HG02623 (cell line): ENCODE results near the gene LEMD1.
"Not testable (repeated sequence)": the region's sequence is repeated elsewhere in the genome, so short reads cannot be mapped to it uniquely, and the experiment has no call there.

ENCODE experiments used
- ATAC-seq: cut with Tn5 transposase; IDR thresholded peaks from one replicate; pipeline ENCODE4 v1.9.1; 2021; ENCODE audit warnings: moderate library complexity; ENCODE audit not compliant: unreplicated experiment

The LEMD1 gene

GRCh38 chr1:205430696-205431305 lies 8.9 kb upstream of the LEMD1 start:
- no peak for ATAC-seq

- no peak for ATAC-seq
Measured at GRCh38 chr1:205429762-205430695, 8.2 kb upstream of the LEMD1 start.

GRCh38 chr1:205424901-205425600 lies 3.2 kb upstream of the LEMD1 start:
- ATAC-seq = no peak

DNA sequence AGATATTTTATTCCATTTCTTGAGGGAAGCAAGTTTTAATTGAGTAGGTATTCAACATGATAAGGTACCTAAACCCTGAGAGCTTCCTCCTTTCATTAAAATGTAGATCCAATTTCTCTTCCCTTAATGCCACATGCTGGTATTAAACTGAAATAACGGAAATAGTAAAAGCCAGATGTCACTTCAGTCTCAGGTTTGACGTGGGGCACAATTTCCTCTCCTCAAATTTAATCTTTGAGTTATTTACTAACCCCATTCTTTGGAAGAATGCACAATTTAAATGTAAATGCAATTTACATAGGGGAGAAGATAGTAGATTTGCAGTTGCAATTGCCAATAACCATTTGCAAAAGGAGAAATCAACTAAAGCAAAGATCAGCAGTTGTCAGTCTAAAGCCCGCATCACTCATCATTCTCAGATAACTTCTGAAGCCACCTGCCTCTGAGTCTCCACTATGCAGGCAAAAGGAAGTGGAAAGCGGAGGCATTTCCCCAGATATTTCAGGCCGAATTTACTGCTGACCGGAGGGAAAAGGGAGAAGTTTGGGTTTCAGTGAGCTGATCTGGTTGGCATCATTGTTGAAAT lies 2.1 kb upstream of the LEMD1 start:
- no peak for ATAC-seq

- ATAC-seq = no peak
Measured at GRCh38 chr1:205422993-205423642, 1.3 kb upstream of the LEMD1 start.

- no peak for ATAC-seq
Measured at GRCh38 chr1:205420938-205421337, 918 bp downstream of the LEMD1 start.

GRCh38 chr1:205417870-205418635 lies 3.8 kb downstream of the LEMD1 start:
- ATAC-seq = no peak

GRCh38 chr1:205416322-205416721 lies 5.5 kb downstream of the LEMD1 start:
- no peak for ATAC-seq

GRCh38 chr1:205410581-205411298 lies 11.1 kb downstream of the LEMD1 start:
- ATAC-seq = no peak

GRCh38 chr1:205407970-205408369 lies 13.9 kb downstream of the LEMD1 start:
- no peak for ATAC-seq

DNA sequence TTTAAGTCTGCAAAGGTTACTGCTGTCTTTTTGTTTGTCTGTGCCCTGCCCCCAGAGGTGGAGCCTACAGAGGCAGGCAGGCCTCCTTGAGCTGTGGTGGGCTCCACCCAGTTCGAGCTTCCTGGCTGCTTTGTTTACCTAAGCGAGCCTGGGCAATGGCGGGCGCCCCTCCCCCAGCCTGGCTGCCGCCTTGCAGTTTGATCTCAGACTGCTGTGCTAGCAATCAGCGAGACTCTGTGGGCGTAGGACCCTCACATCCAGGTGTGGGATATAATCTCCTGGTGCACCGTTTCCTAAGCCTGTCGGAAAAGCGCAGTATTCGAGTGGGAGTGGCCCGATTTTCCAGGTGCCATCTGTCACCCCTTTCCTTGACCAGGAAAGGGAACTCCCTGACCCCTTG lies 15.6 kb downstream of the LEMD1 start:
- ATAC-seq = not testable (repeated sequence)

DNA sequence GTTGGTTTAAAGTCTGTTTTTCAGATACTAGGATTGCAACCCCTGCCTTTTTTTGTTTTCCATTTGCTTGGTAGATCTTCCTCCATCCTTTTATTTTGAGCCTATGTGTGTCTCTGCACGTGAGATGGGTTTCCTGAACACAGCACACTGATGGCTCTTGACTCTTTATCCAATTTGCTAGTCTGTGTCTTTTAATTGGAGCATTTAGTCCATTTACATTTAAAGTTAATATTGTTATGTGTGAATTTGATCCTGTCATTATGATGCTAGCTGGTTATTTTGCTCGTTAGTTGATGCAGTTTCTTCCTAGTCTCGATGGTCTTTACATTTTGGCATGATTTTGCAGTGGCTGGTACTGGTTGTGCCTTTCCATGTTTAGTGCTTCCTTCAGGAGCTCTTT lies 17.4 kb downstream of the LEMD1 start:
- not testable (repeated sequence) for ATAC-seq

DNA sequence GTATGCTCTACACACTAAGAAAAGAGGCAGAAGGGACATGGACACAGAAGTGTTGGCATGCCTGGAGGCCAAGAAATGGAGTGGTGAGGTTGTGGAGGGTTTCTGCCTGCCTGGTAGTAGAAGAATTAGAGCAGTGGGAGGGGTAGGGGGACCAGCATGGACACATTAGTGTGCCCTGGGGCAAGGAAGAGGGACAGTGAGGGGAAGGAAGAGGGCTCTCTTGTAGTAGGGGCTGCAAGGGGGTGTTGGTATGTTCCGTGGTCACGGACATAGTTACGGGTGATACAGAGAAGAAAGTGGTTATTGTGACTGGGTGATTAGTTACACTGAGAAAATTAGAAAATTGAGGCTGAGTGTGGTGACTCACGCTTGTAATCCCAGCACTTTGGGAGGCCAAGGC lies 23.3 kb downstream of the LEMD1 start:
- ATAC-seq = no peak

DNA sequence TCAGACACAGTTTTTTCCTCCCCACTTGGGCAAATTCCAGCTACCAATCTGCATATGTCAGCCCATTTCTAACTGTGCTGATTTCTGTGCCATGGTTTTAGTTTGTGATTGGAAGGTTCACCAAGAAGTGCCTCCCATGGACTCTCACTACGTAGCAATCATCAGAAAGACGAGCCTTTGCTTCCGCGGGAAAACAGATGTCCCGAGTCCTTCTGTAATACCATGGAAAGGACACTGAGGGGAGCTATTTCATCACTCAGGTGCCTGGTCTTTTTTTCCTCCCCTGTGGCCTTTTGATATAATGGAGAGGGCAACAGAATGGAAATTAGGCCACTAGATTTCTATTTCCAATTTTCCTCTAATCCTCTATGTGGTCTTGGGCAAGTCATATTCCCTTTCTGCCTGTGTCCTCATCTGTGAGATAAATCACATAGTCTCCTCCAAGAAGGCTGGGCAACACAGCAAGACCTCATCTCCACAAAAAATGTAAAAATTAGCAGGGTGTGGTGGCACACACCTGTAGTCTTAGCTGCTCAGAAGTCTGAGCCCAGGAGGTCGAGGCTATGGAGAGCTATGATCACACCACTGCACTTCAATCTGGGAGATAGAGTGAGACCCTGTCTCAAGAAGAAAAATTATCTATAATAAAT lies 24.8 kb downstream of the LEMD1 start:
- no peak for ATAC-seq

DNA sequence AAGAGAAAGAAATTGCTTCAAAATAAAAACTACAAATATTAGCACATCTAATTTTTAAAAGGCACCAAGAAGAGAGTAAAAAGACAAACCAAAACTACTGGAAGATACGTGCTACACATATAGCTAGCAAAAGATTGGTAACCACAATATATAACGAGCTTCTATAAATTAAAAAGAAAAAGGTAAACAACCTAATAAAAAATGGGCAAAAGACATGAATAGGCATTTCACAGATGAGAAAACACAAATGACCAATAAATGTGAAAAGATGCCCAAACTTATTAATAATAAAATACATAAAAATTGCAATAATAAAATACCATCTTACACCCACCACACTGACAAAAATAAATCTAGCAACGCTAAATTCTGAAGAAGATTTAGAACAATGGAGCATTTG lies 26.2 kb downstream of the LEMD1 start:
- ATAC-seq = no peak

GRCh38 chr1:205392650-205393049 lies 29.2 kb downstream of the LEMD1 start:
- ATAC-seq = no peak

DNA sequence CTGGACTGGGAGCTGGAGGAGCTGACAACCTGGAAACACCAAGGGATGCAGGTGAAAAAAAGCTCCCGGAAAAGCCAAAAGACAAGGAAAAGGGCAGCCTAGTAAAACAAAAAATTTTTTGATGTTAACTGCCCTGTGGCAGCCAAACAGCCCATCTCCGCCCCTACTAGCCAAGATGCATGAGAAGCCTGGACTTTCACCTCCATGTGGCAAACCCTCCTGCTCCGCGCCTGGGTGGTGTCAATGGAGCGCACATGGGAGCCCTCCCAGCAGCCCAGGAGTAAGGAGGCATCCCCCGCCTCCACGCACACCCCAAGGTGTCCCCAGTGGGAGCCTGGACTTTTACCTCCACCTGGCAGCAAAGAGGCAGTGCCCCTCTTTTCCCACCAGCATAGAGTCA lies 30.5 kb downstream of the LEMD1 start:
- no peak for ATAC-seq

- no peak for ATAC-seq
Measured at GRCh38 chr1:205387845-205388244, 34.0 kb downstream of the LEMD1 start.

GRCh38 chr1:205382990-205383389 lies 38.9 kb downstream of the LEMD1 start:
- not testable (repeated sequence) for ATAC-seq
